GM19463 (cell line): Measurements from ENCODE around the gene CEACAM21.

Source experiments
- ATAC-seq: cut with Tn5 transposase; IDR thresholded peaks from one replicate; pipeline ENCODE4 v1.9.1; 2021; ENCODE audit warnings: mild to moderate bottlenecking, moderate library complexity; ENCODE audit not compliant: unreplicated experiment

CEACAM21 gene

DNA sequence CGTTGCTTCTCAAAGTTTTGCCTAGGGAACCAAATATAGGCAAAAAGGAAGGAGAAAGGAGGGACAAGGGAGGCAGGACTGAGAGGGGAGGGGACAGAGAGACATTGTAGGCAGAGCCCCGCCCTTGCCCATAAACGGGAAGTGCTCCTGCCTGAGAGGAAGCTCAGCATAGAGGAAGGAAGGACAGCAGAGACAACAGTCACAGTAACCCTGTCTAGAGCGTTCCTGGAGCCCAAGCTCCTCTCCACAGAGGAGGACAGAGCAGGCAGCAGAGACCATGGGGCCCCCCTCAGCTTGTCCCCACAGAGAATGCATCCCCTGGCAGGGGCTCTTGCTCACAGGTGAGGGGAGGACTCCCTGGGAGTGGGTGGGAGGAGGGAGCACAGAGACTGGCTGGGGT lies at the start of gene CEACAM21:
Gene CEACAM21 (plus strand): TSS at position 169 of the 400 bp plus-strand sequence. CDS start 109 bp downstream, at position 278.
- ATAC-seq = no peak

- ATAC-seq = no peak
Measured at GRCh38 chr19:41527089-41527488, 48.9 kb upstream of the CEACAM21 start.

GRCh38 chr19:41528106-41528505 lies 47.9 kb upstream of the CEACAM21 start:
- ATAC-seq = no peak

GRCh38 chr19:41529484-41530183 lies 46.3 kb upstream of the CEACAM21 start:
- ATAC-seq = no peak

GRCh38 chr19:41530184-41530534 lies 45.8 kb upstream of the CEACAM21 start:
- ATAC-seq = no peak

DNA sequence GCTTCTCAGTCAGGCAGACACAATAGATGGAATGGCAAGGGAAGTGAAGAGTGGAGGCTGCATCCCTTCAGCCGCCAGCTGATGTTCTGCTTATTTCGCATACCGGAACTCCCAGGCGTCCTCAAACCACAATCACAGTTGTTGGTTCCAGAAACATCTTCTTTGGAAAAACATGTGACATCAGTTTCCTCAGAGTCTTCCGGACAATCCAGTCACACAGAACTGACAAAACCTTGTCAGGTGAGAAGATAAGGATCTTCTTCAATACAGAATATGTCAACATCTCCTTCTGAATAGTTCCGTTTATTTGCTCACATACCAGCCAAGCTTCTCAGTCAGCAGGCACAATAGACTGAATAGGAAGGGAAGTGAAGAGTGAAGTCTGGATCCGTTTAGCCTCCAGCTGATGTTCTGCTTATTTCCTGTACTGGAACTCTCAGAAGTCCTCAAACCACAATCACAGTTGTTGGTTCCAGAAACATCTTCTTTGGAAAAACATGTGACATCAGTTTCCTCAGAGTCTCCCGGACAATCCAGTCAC lies 45.1 kb upstream of the CEACAM21 start:
- no peak for ATAC-seq

- ATAC-seq = peak; percentile 42
Measured at GRCh38 chr19:41531438-41532311, 44.3 kb upstream of the CEACAM21 start.

DNA sequence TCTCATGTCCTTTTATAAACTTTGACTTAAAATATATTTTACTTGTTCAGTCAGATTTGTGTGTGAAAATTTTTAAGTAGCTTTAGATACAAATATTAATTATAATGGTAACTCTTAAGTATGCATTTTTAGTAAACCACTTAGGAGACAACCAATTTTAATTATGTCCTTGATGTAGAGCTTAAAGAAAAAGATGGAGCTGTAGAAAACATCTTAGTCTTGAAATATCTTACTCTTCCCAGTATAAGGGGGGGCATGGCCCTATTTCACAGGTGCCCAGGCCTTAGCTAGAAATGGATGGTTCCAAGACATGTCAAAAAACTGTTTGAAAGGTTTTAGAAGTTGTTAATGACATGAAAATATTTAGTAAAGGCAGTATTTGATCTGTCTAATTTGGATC lies 43.4 kb upstream of the CEACAM21 start:
- no peak for ATAC-seq

- no peak for ATAC-seq
Measured at GRCh38 chr19:41533671-41534215, 42.2 kb upstream of the CEACAM21 start.

DNA sequence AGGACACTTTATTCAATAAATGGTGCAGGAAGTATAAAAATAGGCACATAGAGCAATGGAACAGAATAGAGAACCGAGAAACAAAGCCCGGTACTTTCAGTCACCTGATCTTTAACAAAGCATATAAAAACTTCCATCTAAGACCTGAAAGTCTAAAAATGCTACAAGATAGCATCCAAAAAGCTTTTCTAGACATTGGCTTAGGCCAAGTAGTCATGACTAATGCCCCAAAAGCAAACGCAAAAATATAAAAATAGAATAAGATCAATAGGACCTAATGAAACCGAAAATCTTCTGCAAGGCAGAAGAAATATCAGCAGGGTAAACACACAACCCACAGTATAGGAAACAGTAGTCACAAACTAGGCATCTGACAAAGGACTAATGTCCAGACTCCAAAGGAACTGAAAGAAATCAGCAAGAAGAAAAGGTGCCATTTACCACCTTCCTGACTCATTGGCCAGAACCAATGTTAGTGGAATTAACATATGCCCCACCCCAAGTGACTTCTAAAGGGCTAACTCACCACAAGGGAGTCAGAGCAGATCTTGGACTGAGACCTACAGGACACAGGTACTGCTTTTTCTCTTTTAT lies 40.8 kb upstream of the CEACAM21 start:
- ATAC-seq = peak; percentile 67

GRCh38 chr19:41537789-41538188 lies 38.2 kb upstream of the CEACAM21 start:
- ATAC-seq = no peak

DNA sequence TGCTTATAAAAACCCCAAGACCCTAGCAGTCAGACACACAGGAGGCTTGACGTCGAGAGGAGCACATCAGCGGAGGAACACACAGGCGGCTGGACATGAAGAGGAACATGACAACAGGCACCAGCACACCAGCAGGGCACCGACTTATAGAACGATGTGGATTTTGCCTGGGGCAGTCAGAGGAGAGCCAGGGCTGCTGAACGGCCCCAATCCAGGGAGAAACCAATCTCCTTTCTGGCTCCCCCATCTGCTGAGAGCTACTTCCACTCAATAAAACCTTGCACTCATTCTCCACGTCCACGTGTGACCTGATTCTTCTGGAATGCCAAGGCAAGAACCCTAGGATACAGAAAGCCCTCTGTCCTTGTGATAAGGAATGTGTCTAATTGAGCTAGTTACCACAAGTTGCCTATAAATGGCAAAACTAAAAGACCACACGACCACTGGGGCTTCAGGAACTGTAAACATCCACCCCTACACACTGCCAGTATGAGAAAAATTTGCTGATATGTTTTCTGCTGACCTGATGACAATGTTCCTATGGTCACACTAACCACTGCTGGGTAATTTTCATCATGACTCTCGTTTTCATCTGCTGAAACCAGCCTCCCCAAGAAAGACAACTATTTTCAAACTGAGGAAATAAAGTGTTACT lies 35.8 kb upstream of the CEACAM21 start:
- no peak for ATAC-seq

DNA sequence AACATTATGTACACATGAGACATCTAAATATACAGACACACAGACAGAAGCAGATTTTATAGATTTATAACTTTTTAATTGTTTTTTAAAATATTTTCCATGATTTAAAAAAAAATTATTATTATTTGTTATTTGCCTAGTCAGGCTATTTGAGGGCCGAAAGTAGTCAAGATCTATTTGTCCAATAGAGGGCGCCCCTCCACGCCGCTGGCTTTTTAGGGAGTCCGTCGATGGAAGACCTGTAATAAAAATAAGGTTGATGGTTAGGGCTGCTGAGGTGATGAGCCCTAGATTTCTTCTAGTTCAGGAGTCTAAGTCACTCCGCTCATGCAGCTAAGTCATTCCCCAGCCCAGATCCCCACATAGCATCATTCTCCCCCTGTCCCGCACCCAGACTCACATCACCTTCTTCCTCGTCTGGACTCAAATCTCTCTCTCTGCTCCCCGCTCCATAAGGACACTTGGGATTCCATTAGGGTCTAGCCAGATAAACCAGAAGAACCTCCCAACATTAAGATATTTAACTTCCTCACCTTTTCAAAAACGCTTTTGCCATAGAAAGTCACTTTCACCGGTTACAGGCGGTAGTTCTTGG lies 33.9 kb upstream of the CEACAM21 start:
- ATAC-seq = no peak

GRCh38 chr19:41542622-41543021 lies 33.3 kb upstream of the CEACAM21 start:
- ATAC-seq = no peak

DNA sequence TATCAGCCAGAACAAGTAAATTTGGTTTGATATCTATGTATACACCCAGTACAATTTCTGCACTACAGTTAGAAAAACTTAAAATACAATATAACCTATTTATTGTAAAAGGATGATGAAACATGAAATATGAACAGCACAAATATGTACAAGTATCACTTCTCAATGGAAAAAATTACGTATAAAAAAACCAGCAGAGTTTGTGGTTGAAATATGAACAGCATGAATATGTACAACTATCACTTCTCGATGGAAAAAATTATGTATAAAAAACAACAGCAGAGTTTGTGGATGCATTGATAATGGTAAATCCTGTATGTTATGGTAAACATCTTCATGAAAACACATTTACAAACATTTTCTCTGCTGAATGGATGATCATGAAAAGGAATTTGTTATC lies 32.4 kb upstream of the CEACAM21 start:
- ATAC-seq = no peak

- ATAC-seq = no peak
Measured at GRCh38 chr19:41545547-41545946, 30.4 kb upstream of the CEACAM21 start.

DNA sequence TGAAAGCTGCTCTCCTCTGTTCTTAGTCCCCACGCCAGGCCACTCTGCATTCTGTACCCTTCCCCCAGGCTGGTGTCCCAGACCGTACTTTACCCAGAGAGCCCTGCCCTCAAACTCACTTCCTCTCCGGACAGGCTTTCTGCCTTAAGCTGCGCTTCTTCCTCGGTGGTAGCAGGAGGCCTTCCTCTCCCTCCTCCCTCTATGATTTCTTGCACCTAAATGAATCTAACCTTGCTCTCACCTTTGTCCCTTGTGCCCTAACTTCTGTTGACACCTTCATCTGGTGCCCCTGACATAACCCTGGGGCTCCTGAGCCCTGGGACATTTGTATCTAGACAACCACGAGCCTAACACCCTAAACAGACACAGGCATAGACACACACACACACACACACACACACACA lies 29.6 kb upstream of the CEACAM21 start:
- ATAC-seq = no peak

DNA sequence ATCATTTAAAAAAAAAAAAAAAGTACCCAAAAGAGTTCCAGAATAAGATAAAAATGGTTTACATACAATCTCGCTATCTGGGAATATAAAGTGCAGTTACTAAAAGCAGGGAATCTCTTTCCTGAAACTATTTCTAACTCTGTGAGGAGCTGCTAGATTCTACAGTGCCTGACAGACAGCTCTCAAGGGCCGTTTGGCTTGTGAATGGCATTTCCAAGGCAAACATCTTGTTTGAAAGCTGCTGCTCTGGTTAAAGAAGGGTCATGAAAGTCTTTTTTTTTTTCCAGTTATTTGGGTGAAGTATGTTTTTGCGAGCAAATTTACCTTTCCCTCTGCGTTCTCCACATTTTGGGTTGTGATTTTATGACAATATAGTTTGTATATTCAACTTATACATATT lies 29.0 kb upstream of the CEACAM21 start:
- no peak for ATAC-seq

GRCh38 chr19:41547569-41547968 lies 28.4 kb upstream of the CEACAM21 start:
- ATAC-seq = no peak

- no peak for ATAC-seq
Measured at GRCh38 chr19:41548047-41548446, 27.9 kb upstream of the CEACAM21 start.
